ENCODE results near the gene TFAM.

DNA sequence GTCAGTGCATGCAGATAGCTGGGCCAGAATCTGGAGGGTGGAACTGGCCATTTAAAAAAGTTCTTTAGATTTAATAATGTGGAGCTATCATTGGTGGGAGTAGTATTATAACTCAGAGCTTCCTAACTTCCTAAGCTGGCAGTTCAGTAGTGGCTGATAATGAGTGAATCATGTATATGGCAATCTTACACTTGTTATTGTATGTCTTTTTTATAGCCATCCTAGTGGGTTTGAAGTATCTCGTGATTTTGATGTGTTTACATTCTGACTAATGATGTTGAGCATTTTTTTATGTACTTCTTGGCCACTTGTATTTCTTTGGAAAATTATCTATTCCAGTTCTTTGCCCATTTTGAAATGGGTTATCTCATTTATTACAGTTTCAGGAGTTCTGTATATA lies 15.4 kb downstream of the TFAM start:
- TF ChIP-seq GATA3 (IDR thresholded peaks at IDR 0.05; ENCODE audit: low read depth, low read length) (no peak), GATA2 (IDR thresholded peaks at IDR 0.05; ENCODE audit: low read depth, low read length) (no peak)

All from SH-SY5Y (cell line).